Transverse colon (tissue), 4 donors: Measurements from ENCODE around the gene MYO16.

Experiments used
- EP300 ChIP-seq: sonication (generic); formaldehyde crosslinking; IDR thresholded peaks from one replicate; pipeline ENCODE4 v1.6.1; 2017; ENCODE audit warnings: antibody characterized with exemption, low read depth
- POLR2A ChIP-seq: fragments of 450-650 bp; IDR thresholded peaks from one replicate; pipeline ENCODE4 v1.6.1; 2016; ENCODE audit warnings: antibody characterized with exemption, mild to moderate bottlenecking, moderate library complexity
- POLR2AphosphoS5 ChIP-seq, 3 donors: sonication (generic); formaldehyde crosslinking; IDR thresholded peaks; one replicate each; pipeline ENCODE4 v1.6.1; 2016; ENCODE audit warnings: antibody characterized with exemption in 3 of 3
- TF ChIP-seq, protein P1 (sequence below), 5 experiments: fragments of 200-600 bp in 3 of 5; fragments of 450-650 bp in 2 of 5; sonication (generic) in 3 of 5; IDR thresholded peaks; 1 replicate in 2 of 5; 2 replicates in 3 of 5; pipeline ENCODE4 v1.5.1; 2016 to 2017; ENCODE audit warnings: antibody characterized with exemption in 5 of 5, inconsistent platforms in 3 of 5, mild to moderate bottlenecking in 2 of 5, moderate library complexity in 1 of 5

DNA sequence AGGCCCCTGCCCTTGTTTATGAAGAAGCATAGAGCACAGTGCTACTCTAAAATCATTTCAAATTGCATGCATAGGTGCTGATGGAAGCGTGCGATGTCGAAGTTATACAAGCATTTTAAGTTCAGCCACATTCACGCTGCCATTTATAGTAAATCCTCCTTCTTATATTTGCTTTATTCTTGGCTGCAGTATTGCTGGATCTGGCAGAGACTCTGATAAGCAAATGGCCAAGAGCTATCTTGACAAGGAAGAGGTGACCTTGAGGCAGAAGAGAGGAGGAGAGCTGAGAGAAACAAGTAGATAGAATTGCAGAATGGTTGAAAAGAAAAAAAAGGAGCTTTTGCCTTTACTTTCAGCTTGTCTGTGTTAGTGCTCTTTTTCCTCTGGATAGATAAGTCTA lies 18.9 kb upstream of the MYO16 start:
- no peak for TF ChIP-seq POLR2A
- TF ChIP-seq, protein P1, sequence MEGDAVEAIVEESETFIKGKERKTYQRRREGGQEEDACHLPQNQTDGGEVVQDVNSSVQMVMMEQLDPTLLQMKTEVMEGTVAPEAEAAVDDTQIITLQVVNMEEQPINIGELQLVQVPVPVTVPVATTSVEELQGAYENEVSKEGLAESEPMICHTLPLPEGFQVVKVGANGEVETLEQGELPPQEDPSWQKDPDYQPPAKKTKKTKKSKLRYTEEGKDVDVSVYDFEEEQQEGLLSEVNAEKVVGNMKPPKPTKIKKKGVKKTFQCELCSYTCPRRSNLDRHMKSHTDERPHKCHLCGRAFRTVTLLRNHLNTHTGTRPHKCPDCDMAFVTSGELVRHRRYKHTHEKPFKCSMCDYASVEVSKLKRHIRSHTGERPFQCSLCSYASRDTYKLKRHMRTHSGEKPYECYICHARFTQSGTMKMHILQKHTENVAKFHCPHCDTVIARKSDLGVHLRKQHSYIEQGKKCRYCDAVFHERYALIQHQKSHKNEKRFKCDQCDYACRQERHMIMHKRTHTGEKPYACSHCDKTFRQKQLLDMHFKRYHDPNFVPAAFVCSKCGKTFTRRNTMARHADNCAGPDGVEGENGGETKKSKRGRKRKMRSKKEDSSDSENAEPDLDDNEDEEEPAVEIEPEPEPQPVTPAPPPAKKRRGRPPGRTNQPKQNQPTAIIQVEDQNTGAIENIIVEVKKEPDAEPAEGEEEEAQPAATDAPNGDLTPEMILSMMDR (IDR thresholded peaks at IDR 0.05), result no peak
- TF ChIP-seq EP300, result no peak
- no peak for TF ChIP-seq POLR2AphosphoS5 (IDR thresholded peaks at IDR 0.05)
